NCI-H2029 treated with DMSO at 0.1 percent for 48 hours (cell line): ENCODE measurements around the gene AURKAIP1.

ENCODE experiments used
- DNase-seq: peaks from one replicate; lab custom pipeline; 2025; lab: John Stamatoyannopoulos, UW

The AURKAIP1 gene

DNA sequence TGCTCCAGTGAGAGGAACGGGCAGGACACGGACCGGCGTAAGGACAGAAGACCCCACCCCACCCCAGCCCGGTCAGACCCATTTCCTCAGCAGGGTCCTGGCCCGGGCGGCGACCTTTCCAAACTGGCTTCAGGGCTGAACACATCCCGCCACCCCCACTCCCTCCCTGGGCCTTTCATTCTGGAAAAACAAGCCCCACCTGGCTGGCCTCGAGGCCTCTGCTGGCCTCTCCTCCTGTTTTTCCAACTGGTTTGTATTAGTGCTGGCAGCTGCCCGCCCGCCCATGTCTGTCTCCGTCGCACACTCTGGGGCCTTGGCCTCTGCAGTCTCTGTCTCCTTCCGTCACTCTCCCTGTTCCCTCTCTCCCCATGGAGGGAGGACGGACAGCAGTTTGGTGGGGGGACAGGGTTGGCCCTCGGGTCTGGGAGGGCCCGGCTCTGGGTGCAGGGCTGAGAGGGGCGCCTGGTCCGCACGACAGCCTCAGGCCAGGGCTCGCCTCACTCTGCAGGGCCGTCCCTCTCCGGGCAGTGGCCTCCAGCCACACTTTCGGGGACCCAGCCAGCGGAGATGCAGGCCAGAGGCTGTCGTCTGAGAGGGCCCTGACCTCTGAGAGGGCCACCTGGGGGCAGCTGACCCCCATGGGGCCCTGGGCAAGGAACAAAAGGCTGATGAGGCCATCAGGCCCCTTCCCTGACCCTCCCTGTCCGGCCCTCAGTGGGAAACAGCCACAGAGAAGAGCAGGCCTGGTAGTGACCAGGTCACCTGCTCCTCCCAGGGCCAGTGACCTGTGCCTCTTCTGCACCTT, 15.1 kb downstream of the AURKAIP1 start:
- DNase-seq: no peak

- DNase-seq: no peak
Measured at GRCh38 chr1:1359308-1359663, 15.7 kb downstream of the AURKAIP1 start.

DNA sequence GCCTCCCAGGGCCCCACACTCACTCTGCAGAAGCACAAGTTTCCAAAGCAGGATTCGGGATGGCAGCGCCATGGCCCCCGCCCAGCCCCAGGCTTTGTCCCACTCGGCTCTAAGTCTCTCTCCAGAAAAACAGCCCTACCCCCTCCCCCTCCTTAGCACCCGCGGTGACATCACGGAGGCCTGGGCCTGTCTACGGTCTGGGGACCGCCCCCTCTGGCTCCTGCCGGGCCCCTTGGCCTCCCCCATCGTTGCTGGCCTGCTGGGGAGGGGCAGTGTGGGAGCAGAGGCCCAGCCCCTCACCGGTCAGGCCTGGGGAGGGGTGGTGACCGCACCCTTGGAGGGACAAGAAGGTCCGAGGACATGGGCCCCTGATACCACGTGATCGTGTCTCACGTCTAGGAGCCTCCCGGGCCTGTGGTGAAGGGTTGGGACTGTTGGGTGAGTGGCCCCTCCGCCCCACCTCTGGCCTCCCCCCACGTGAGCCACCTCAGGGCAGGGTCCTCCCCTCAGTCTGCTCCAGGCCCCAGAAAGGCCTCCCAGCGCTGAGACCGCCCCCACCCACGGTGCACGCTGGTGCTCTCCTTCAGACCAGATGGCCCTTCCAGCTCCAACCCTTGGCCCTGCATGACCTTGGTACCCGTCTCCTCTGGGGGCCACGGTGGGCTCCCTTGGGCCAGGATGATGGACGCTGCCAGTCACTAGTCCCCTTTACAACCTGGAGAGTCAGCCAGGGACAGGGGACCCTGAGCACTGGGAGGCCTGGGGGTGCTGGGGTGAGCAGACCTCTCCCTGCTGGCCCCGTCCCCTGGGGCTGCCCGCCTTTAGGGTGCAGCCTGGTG, 16.4 kb downstream of the AURKAIP1 start, which contains the start of gene MXRA8:
Gene MXRA8 (minus strand): TSS at position 123 of the 839 bp plus-strand sequence. CDS start 51 bp downstream, at position 72.
- DNase-seq: no peak

DNA sequence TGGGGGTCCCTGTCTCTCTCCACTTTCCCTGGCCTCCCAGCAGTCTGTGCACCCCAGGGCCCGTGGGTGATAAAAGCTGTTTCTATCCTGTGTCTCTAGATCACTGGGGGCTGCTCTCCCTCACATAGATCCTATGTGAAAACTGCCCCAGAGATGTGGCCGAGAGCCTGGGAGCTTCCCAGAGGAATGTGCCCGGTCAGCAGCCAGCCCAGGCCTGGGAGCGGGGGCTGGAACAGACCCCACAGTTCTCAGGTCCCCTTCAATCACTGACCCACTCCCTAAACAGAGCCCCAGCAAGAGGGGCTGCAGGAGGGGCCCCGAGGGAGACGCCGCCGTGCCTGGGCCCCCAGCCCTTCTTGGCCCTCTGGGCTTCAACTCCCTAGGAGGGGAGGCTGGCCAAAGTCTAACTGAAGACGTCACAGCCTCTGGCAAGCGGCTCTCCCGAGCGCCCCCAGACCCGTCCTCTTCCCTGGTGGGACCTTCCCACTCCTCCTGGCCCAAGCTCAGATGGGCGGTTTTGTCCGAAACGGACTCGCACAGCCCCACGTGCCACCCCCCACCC, 17.1 kb downstream of the AURKAIP1 start:
- DNase-seq: no peak

DNA sequence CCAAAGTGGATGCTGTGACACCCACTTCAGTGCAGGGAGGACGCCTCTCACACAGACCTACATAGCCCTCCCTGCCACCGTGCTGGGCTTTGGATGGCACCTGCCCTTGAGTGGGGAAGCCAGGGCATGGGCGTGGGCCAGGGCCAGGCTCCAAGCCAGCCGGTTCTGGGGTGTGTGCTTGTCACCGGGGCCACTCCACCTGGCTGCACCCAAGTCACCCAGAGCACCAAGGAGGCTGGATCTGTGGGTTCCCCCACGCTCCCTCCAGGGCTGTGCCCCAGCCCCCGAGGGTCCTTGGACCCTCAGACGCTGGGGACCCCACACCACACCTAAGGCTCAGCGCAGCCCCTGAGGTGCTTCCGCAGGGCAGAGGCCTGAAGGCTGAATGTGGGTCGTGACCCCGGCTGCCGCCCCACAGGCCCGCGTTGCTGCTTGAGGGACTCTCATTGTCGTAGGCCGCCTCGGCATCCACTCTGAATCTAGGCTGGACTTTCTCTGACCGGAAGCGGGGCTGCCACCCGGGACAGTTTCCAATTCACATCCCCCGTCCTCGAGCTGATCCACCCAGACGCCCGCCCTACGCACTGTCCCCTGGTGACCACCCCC, 18.1 kb downstream of the AURKAIP1 start:
- no peak for DNase-seq

DNA sequence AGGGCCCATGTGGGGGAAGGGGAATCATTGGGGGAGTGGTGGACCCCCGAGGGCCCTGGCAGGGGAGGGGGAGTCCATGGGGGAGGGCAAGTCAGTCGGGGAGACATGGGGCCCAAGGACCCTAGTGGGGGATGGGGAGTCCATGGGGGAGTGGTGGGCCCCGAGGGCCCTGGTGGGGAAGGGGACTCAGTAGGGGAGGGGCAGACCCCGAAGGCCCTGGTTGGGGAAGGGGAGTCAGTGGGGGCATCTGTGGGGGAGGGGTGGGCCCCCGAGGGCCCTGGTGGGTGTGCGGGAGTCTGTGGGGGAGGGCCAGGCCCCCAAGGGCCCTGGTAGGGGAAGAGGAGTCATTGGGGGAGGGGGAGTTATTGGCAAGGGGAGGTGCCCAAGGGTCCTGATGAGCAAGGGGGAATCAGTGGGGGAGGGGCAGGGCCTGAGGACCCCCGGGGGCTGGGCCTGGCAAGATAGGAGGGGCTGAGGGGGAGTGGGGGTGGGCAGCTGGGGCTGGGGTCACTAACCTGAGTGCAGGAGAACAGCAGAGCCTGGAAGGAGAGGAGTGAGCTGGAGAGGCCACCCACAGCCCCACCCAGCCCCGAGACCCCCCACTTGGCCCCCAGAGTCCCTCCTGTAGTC, 18.7 kb downstream of the AURKAIP1 start:
- no peak for DNase-seq

GRCh38 chr1:1355416-1355815, 19.6 kb downstream of the AURKAIP1 start:
- no peak for DNase-seq

GRCh38 chr1:1354271-1355247, 20.4 kb downstream of the AURKAIP1 start:
- DNase-seq: no peak

DNA sequence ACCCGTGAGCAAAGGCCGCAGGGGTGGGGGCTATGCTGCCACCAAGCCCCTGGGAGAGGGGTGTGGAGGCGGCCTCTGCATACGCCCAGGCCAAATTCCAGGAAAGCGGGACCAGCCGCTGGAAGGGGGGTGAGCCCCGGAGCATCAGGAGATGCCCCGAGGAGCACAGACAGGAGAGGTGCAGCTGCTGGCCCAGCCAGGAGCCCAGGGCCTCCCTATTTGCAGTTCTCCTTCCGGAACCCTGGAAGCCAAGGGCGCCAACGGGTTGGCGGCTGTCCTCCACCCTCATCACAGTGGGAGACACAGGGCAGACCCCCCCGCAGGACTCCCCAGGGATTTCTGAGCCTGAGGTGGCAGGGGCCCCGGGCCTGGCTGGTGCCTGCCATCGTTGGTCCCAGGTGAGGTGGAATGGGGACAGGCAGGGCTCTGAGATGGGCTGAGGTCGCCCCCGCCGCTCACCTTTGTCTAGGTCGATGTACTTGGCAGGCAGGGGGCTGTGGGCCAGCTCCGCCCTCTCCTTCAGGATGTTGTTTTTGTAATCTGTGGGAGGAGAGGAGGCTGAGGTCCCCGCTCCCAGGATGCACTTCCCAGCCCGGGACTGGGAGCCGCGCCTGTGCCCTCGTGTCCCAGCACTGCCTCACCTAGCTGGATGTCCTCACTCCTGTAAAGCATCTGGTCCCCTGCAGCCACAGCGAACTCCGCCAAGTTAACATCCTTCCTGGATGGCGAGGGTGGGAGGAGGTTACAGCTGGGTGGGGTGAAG, 21.4 kb downstream of the AURKAIP1 start:
- DNase-seq: no peak

DNA sequence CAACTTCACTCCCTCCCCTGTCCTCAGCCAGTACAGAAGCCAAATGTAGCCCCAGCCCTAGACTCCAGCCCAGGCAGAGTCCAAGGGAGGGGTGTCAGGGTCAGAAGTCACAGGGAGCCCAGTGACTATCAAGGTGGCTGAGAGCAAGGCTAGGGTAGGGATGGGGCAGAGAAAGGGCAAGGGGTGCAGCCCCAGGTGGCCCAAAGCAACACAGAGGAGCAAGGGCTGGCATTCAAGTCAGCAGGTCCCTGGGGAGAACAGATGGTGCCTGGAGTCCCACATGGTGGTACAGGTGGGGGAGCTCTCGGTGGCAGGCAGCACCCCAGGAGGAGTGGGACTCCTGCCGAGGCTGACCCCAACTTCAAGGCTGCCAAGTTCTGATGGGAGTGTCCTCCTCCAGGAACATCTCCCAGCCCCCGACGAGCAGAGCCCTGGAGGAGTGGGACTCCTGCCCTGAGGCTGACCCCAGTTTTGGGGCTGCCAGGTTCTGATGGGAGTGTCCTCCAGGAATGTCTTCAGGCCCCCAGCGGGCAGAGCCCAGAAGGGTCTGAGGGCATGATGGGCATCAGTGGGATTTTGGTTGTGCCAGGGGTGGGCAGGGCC, 22.1 kb downstream of the AURKAIP1 start:
- no peak for DNase-seq

GRCh38 chr1:1351511-1352427, 23.2 kb downstream of the AURKAIP1 start:
- no peak for DNase-seq

- DNase-seq: no peak
Measured at GRCh38 chr1:1349256-1350012, 25.6 kb downstream of the AURKAIP1 start, which contains the start of gene DVL1. TSS of gene DVL1 (minus strand) at chr1:1349418. CDS start at chr1:1349065, 353 bp downstream.

DNA sequence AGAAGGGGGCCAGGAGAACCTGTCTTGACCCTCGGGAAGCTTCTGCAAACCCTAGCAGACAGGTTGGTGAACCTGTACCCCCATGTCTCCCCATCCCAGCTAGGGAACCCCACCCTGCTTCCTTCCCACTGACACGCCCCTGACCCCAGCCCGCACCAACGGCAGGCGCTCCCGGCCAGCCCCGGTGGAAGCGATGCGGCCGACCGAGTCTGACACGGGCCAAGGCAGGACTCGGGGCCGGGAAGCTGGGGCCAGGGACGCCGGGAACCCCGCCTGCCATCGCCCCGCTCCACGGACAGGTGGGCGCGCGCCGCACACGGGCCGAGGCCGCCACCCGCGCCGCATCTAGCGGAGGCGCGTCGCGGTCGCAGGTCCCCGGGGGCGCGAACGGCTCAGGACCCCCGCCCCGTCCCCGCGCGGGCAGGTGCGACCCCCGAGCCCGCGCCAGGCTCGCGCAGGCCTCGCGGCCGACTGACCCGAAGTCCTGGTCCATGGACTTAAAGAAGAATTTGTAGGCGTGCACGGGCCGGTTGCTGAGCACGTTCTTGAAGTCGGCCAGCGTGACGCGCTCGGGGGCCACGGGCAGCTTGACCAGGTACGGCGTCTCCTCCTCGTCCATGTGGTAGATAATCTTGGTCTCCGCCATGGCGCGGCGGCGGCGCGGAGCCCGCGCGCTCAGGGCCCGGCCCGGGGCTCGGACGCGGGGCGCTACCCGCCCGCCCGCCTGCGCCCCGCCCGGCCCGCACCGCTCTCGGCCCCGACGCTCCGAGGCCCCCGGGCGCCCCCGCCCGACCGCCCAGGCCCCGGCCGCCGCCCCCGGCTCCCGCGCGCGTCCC, 26.4 kb downstream of the AURKAIP1 start:
- no peak for DNase-seq

- no peak for DNase-seq
Measured at GRCh38 chr1:1347663-1348419, 27.2 kb downstream of the AURKAIP1 start.

DNA sequence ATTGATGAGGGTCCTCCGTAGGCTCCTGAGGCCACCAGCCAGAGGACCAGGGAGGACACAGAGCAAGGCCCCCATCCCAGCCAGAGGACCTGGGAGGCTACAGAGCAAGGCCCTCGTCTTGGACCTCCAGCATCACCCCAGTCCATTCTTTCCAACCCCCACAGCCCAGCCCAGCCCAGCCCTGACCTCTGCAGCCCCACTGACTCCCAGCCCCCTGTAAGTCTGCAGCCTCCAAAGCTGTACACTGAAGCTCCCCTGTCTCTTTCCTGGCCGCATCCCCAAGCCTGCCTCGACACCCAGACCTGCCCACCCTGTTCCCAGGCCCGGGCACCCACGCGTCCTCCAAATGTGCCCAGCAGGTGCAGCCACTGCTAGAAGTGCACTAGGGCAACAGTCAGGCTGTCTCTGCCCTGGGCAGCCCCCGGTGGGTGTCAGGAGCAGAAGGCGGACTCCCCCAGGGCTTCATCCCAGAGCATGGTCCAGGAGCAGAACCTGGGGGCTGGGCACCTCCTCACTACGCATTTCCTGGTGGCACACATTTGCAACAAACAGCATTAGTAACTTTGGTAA, 27.9 kb downstream of the AURKAIP1 start:
- DNase-seq: no peak

- no peak for DNase-seq
Measured at GRCh38 chr1:1346501-1346890, 28.5 kb downstream of the AURKAIP1 start.
